Cardiac fibroblast (primary cell): ENCODE results near the gene CACNB2.

Experiments
- DNase-seq, 2 donors: peaks; one replicate each; pipeline versions ENCODE4 v3.0.0 to v3.0.0-alpha.2; 2010; ENCODE audit warnings: low read depth in 2 of 2
- H3K4me3 ChIP-seq, 2 donors: replicated peaks in 1 of 2; 1 replicate in 1 of 2; 2 replicates in 1 of 2; pipeline ENCODE4 v1.5.1; 2011; ENCODE audit warnings: low read depth in 2 of 2, low read length in 2 of 2, mild to moderate bottlenecking in 2 of 2, moderate library complexity in 1 of 2
- CTCF ChIP-seq: IDR thresholded peaks from one replicate; pipeline ENCODE4 v1.5.1; 2011; ENCODE audit warnings: low read depth, mild to moderate bottlenecking, low read length, inconsistent platforms

The CACNB2 gene

DNA sequence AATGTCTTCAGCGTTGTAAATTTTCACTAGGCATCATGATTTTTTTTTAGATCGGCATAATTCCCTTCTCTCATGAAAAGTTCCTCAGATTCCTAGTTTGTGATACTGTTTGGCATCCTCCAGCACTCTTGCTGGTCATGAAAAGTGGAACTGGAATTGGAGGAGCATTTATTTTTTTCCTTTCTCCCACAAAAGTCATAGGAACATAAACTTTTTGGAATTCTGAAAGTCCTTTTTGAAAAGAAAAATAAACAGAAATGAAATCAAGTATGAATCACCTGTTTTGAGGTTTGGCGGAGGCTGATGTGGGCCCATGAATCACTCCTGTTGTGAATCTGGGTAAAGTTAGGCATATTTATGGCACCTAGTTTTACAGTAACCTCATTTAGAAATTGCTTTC, 17.7 kb downstream of the CACNB2 start:
- peak overlapping the region in 1 of 2 donors; percentile 22 for H3K4me3 ChIP-seq
- peak; percentile 29 to 75 for DNase-seq
- no peak for TF ChIP-seq CTCF

GRCh38 chr10:18158773-18159265, 18.6 kb downstream of the CACNB2 start:
- TF ChIP-seq CTCF, result no peak
- DNase-seq, result peak; percentile 63 to 67

GRCh38 chr10:18159557-18159956, 19.3 kb downstream of the CACNB2 start:
- no peak for TF ChIP-seq CTCF
- peak in 1 of 2 donors; percentile 31 for DNase-seq
- H3K4me3 ChIP-seq, result no peak overlapping the region

More at GRCh38 chr10:18158773-18159265, 18.6 kb downstream of the CACNB2 start:
- H3K4me3 ChIP-seq, result no peak overlapping the region

DNA sequence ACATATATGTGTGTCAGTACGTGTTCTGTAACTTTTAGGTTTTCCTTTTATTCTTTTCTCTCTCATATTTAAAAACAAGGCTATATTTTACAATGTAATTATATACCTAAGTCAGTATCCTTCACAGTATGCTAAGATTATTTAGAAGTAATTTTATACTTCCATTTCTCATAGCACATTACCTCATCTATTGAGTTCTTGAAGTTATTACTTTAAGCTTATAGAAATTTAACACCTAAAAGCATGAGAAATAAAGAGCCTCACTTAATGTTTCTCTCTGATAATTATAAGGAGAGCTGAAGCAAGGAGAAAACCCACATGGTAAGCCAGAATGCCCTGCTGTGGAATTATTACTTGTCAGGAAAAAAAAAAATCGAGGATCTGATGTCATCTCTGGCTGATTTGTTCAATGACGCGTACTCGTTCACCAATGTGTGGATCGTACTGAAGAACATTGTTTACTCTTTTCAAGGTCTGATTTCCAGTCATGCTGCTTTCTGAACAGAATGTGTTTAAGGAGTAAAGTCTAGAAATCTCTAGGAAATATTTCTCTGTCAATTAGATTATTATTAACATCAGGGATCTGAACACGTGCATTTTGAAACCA, 21.9 kb downstream of the CACNB2 start:
- no peak for TF ChIP-seq CTCF
- no peak for DNase-seq
- H3K4me3 ChIP-seq, result no peak overlapping the region

- peak; percentile 67 to 77 for DNase-seq
- no peak for TF ChIP-seq CTCF
Observed at GRCh38 chr10:18164093-18164492, 23.9 kb downstream of the CACNB2 start.

GRCh38 chr10:18164748-18165361, 24.6 kb downstream of the CACNB2 start:
- DNase-seq, result peak; percentile 92 to 94
- H3K4me3 ChIP-seq, result peak overlapping the region in 1 of 2 donors; percentile 14
- no peak for TF ChIP-seq CTCF

More at GRCh38 chr10:18164093-18164492, 23.9 kb downstream of the CACNB2 start:
- H3K4me3 ChIP-seq, result no peak overlapping the region
